ENCODE data around the gene PCDH9.
"Not testable (repeated sequence)": the region's sequence is repeated elsewhere in the genome, so short reads cannot be mapped to it uniquely, and the experiment has no call there.

Gene PCDH9

DNA sequence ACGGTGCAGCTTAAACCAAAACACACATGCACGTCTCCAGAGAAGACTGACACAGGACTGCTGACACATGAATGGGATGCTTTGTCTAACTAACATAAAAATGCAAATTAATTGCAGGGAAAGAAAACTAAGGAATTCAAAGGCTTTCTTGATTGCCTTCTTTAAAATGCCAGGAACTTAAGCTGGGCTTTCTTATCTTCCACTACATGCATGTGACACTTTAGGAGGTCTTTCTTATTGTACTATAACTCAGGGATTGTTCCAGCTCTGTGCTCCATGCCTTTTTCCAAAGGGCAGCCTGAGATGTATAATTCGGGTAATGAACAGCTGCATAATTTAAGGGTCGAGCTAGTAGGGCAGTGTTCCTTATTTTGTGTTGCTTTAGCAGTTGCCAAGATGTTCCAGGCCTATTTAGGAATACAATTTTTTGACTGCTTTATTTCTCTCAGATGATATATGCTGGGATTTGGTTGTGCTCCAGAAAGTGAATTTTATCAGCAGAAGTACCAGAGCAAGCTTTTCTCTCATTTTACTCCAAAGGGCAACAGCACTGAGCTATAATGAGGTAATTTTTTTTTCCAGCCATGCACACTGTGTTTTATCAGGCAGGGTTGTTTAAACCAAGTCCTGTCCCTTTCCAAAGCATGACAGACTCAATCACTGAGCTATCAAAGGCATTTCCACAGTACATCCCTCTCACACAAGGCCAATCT is 885.2 kb downstream of the PCDH9 start:
- DNase-seq (ENCODE audit: low read depth in 2 of 2) = no peak

DNA sequence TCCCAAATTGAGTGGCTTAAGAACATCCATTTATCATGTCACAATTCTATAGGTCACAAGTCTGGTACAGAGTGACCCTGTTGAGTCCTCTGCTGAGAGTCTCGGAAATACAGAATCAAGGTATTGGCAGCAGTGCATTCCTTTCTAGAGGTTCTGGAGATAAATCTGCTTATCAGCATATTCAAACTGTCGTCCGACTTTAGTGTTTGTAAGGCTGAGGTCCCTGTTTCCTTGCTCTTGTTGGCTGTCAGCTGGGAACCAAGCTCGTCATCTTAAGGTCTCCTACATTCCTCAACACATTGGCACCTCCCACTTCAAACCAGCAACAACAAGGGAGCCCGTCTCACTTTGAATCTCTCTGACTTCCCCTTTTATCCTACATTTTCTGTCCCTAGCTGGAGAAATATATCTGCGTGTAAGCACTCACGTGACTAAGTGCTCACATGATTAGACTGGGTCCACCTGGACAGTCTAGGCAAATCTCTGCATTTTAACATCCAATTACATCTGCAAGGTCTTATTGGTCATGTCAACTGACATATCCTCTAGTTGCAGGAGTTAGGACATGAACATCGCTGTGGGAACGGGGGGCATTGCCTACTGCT is 886.8 kb downstream of the PCDH9 start:
- DNase-seq (ENCODE audit: low read depth in 2 of 2) = no peak

DNA sequence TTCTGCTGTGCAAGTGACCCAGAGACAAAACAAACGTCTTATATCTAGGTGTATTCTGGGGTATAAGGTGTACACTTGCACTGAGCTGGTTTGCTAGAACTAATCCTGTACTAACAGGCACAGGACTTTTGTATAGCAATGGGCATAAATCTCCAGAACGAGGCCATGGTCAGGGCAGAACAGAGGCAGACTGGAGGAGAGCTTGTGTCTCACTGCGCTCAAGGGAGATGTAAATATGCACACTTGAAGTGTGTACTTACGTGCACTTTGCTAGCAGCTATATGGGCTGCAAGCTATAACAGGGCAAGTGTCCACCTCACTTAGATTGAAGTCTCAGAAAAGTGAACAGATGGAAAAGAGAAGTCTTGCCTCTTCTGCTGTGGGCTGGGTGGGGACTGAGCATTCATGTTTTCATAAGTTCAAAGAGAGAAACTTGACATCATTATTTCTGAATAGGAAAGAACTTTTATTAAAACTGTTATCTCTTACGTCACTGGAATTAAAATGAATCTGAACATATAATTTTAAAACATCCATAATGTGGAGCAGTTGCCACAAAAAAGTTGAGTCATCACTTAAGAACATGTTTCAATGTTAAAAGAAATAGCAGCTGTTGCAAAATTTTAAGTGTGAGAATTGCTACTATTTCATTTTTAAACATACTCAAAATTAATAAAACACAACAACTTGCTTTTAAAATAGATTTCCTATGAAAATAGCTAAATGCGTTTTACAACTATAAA is 888.3 kb downstream of the PCDH9 start:
- DNase-seq (ENCODE audit: low read depth in 2 of 2) = no peak

DNA sequence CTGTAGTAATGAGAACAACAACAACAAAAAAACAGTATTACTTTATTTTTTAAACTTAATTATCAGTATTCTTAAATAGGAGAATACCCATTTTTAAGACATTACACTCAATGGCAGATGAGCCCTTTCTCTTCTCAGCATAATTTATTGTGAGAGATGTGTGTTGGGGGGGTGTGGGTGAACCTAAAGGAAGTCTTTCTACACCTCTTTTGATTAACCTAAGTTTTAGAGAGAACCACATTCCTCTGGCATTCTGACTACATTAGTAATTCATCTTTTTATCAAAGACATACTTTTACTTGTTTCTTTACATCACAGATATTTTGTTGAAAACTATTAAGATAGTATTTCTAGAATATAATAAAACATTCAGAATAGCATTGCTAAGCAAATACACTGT is 890.9 kb downstream of the PCDH9 start:
- DNase-seq (ENCODE audit: low read depth in 2 of 2) = no peak

DNA sequence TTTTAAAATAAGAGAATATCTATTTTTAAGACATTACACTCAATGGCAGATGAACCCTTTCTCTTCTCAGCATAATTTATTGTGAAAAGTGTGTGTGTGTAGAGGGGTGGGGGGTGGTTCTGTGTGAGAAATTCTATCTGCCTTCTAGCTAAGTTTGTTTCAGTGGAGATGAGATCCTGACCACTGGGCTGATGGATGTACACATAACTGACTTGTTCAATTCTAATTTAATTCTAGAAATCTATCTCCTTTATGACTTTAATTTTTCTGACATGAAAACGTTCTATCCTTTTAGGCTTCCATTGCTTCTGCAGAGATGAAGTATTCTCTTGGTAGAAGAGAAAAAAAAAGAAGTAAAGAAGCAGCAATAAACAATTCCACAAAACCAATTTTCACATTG is 891.6 kb downstream of the PCDH9 start:
- no peak for DNase-seq (ENCODE audit: low read depth in 2 of 2)

DNA sequence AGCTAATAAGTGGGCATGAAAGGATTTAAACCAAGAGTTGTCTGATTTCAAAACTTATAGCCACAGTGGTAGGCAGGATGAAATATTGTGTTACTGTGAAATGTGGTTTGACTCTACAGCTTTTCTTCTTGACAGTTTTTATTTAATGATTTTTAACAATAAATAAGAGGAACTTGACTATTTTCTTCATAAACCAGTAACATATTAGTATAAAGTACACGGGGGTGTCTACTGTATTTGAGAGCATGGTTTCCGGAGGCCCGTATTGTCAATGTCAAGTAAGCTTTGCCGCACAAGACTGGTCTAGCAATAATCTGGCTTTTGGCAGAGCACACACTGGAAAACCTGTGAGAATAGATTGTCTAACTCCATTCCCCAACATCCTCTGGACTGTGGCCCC is 894.5 kb downstream of the PCDH9 start:
- no peak for DNase-seq (ENCODE audit: low read depth in 2 of 2)

DNA sequence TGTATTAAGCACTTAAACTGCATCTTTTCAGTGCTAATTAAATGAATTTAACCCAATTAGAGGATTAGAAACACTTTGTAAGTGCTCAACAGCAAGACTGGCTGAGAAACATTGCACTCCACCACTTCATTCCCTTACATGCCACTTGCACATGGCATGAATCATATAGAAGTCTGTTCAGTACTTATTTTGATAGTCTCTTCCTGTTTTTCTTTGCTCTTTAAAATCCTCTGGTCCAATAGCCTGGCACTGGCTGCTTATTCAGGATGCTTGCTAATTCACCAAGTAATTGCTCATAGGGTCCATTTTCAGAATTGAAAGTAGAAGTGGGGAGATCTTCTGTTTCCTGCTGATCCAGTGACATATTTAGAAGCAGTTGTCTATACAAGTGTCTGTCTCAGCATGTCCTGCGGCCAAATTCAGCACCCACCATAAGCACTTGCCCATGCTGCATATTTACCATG is 900.1 kb downstream of the PCDH9 start:
- DNase-seq (ENCODE audit: low read depth in 2 of 2) = no peak

DNA sequence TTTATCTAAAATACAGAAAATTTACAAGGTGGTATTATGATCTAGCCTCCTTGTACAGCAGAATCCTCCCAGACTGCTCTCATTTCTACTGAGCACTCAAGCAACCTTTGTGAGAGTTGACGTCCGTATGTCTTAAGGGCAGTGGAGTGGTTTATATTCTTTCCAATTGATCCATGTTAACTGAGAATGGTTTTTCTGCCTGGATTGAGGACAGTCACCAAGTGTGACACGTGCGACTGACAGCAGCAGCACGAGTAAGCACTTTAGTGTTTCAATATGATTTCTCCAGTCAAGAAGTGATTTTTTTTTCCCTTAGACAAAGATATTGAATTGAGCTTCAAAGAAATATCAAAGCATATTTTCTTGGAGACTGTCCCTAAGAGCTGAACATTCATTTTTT is 901.7 kb downstream of the PCDH9 start:
- no peak for DNase-seq (ENCODE audit: low read depth in 2 of 2)

DNA sequence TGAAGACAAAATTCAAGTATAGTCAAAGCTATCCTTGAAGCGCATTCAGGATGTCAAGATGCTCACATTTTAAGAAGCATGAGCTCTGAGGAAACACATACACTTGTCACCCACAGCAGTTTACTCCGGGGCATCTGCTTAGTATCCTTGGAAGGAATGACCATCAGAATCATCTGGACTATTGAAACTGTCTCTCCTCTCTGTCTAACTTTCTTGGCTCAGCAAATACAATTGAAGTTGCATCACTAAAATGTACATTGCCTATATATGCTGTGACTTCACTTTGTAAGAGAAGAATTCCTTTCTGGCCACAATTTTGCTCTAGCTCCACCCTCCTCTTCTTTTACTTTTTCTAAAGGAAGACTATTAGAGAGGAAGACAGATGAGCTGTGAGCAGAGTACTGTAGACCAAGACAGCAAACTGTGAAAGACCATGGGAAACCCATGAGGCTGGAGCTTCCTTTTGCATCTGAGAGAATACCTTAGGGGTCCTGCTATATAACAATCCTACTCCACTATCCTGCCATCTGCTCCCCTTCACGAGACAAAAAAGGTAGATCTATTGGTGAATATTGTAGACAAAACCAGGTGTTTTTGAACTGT is 906.3 kb downstream of the PCDH9 start:
- no peak for DNase-seq (ENCODE audit: low read depth in 2 of 2)

DNA sequence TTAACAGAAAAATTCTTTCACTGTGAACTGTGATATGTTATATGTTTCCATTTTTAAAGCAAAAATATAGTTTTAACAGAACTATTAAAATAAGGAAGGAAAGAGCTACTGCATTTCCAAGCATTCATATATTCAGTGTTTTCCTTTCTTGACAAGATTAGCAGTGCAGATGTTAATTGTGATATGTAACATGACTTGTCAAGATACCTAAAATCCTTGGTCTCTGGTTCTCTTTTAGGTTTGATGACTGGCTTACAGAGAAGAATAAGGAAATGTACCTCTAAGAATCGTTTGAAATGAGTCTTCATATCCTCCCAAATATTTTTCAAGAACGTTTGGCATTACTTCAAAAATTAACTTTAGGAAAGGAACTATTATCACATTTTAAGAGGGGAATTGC is 907.2 kb downstream of the PCDH9 start:
- no peak for DNase-seq (ENCODE audit: low read depth in 2 of 2)

DNA sequence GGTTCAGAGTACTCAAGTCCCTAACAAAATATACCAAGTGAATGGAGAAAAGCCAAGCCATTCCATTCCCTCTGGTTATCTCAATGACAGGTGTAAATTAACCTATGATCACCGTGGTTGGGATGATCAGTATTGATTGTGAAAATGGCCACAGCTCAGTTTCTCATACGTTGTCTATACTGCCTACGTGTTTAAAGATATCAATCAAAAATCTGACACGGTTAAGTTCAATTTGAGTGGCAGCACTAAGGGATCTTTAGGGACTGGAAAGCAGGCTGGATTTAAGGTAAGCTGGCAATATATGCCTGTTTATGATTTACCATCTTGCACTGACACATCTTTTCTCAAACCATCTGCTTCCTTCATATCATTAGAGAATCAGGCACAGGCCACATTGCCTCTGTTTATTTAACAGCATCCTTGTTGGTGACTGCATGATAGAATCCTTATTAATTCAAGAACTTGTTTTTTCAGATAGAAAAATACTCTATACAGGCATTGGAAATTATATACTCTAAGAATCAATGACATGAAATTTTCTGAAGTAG is 907.9 kb downstream of the PCDH9 start:
- no peak for DNase-seq (ENCODE audit: low read depth in 2 of 2)

DNA sequence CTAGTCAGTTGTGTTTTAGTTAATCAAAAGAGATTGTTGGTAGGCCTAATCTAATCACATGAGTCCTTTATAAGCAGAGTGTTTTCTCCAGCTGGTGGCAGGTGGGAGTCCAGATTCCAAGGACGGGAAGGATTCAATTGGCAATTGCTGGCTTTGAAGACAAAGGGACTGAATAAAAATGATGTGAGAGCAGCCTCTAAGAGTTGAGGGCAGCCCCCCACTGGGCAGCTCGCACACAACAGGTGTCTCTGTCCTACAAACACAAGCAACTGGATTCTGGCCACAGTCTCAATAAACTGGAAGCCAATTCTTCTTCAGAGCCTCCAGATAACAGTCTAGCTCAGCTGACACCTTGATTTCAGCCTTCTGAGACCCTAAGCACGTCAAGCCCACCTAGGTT is 915.2 kb downstream of the PCDH9 start:
- DNase-seq (ENCODE audit: low read depth in 2 of 2) = no peak

DNA sequence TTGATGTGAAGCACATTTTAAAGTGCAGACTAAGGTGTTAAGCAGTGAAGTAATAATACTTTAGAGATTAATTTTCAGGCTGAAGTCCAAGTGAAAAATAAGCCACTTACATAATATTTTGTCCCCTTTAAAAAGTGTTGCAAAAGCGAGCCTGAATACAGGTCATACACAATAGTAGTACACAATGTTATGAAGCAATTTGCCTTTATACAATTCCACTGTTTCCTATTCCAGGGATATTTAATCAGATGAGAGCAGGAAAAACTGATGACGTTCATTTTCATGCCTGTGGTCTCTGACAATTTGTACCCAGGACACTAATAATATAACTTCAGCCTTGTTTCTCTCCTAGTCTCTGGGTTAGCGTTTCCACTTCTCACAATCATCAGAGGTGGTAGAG is 916.7 kb downstream of the PCDH9 start:
- DNase-seq (ENCODE audit: low read depth in 2 of 2) = no peak

DNA sequence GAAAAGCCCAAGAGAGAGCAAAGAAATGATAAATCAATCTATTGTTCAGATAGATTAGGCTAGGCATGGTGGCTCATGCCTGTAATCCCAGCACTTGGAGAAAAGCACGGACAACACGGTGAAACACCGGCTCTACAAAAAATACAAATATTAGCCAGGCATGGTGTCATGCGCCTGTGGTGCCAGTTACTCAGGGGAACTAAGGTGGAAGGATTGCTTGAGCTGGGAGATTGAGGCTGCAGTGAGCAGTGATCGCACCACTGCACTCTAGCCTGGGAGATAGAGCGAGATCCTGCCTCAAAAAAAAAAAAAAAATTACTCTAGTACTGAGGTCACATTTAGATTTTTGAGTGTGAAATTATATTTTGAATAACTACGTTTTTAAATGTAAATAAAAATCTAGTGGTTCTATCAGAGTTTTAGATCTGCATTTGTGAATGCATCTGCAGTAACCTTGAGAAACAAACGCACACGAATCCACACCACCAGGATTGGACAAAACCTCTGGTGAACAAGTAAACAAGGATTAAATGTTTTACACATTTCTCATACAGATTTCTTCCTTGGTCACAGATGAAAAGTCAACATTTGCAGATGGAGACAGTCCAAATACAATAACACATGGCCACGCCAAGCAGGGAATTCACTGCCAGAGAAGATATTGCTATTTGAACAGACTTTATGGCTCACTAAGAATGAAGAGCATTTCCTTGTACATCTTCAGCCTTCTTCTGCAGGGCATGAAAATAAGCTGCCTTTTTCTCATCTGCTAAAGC is 917.6 kb downstream of the PCDH9 start:
- no peak for DNase-seq (ENCODE audit: low read depth in 2 of 2)

DNA sequence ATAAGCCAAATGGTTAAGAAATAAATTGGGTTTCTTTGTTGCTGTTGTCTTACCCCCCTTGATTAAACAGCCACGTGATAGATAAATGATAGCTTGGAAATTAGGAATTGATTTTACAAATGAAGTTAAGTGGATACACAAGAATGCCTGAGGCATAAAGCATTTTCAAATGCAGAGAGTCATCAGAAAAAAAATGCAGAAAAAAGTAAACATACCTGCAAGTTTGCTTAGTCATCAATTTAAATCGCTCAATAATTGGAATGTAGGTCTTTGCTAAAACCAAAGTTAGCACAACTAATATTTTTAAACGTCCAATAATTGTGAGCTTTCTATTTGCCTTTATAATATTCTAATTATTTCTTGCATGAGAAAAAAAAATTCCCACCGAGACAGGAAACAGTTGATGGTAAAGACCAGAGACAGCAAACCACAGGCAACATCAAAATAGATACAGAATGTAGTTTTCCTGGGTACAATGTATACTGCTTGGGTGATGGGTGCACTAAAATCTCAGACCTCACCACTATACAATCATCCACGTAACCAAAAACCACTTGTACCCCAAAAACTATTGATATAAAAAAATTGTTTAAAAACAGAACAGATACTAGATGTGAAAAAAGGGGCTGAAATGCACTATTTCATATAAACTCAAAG is 924.0 kb downstream of the PCDH9 start:
- no peak for DNase-seq (ENCODE audit: low read depth in 2 of 2)

DNA sequence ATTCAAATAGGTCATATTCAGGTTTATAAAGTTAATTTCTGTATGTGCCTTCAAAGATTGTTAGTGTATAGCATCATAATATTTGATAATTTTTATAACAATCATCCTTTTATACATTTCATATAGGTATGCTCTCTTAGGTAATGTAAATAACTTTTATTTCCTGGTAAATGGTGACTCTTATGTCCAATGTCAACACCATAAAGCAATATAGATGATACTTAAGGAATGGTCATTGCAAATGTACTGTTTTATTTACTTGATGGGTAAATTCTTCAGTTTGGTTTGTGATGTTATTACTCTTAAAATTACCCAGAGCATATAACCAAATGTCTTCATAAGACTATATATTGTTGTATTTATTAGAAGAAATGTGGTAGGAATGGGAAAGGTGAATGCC is 928.7 kb downstream of the PCDH9 start:
- DNase-seq (ENCODE audit: low read depth in 2 of 2) = no peak

DNA sequence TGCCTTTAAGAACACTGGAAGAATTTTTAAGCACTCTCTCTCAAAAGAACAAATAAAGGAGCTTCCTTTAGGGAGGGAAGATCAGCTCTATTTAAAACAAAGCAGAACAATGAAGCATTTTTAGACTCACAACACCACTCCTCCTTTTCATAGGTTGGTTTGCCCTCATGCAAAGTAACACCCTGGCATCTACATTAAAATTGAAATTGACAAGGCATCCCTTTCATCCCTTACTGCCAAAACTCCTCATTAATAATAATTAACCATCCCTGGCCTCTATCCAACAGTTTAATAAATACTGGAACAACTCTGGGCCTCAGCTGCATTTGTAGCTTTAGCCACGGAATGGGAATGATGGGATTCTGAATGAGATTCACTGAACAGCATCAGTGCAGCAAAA is 929.1 kb downstream of the PCDH9 start:
- DNase-seq (ENCODE audit: low read depth in 2 of 2) = no peak

DNA sequence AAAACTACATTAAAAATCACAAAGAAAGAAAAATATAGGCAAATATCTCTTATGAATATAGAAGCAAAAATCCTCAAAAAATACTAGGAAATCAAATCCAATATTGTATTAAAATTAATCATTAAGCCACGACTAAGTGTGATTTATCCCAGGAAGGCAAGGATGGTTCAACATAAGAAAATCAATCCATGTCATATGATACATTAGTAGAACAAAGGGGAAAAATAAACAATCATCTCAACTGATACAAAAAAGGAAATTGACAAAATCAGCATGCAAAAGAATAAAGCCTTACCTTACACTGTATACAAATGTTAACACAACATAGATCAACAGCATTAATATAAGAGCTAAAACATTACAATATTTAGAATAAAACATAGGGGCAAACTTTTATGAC is 933.3 kb downstream of the PCDH9 start:
- no peak for DNase-seq (ENCODE audit: low read depth in 2 of 2)

DNA sequence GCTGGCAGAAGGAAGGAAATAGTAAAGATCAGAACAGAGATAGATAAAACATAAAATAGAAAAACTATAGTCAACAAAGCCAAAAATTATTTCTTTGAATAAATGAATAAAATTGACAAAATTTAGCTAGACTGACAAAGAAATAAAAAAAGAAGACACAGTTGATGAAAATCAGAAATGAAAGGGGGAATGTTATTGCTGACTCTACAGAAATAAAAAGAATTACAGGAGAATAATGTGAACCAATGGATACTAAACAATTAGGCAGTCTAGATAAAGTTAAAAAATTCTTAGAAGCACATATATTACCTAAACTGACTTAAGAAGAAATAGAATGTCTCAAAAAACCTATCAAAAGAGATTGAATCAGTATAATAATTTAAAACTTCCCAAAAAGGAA is 933.8 kb downstream of the PCDH9 start:
- no peak for DNase-seq (ENCODE audit: low read depth in 2 of 2)

DNA sequence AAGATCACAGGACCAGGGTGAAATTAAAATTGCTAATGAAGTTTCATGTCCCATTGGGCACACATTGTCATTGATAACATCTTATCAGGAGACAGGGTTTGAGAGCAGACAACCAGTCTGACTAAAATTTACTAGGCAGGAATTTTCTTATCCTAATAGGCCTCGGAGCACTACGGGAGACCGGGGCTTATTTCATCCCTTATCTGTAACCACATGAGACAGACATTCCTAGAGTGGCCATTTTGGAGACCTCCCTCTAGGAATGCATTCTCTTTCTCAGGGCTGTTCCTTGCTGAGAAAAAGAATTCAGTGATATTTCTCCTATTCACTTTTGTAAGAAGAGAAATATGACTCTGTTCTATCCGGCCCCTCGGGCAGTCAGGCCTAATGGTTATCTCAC is 943.3 kb downstream of the PCDH9 start:
- not testable (repeated sequence) for DNase-seq (ENCODE audit: low read depth in 2 of 2)

DNA sequence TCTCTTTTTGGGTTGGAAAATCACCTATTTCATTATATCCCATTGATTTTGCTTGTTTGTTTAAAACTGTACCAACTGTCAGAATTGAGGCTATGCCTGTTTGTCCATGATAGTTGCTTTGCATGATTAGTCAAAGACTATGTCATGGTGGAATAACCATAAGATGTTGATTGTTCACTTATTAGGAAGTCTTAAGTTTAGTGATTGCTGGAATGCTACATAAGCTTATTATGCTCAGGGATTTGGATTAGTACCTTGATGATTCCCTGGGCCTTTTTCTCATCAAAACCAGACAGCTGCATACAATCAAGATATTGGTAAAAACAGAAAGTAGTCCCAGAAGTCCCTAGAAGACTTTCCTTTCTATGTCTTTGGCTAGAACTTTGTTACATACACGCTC is 954.7 kb downstream of the PCDH9 start:
- no peak for DNase-seq (ENCODE audit: low read depth in 2 of 2)
